ENCODE data around the gene POLR3E.

POLR3E gene

DNA sequence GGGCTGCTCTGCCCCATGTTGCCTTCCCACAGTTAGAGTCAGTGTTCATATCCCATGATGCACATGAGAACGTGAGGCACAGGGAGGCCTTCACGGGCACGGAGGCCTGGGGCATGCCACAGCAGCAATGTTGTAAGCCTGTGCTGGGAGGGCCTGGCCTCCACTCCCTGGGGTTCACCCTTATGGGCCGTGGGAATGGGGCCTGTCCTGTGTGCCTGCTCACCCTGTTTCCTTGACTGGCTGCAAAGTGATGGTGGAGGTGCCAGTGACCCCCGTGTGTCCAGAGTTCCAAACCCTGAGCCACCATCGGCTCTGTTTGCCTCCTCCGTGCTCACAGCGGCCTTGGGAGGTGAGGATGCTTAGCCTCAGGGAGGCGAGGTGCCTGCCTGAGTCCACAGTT is 9.6 kb downstream of the POLR3E start:
- in situ Hi-C loops (cut with MboI; ENCODE audit: low pct_unique_long_range_greater_than_20kb, low sequenced_read_pairs, unreplicated experiment) = no loop called here
- TF ChIP-seq, protein P1, sequence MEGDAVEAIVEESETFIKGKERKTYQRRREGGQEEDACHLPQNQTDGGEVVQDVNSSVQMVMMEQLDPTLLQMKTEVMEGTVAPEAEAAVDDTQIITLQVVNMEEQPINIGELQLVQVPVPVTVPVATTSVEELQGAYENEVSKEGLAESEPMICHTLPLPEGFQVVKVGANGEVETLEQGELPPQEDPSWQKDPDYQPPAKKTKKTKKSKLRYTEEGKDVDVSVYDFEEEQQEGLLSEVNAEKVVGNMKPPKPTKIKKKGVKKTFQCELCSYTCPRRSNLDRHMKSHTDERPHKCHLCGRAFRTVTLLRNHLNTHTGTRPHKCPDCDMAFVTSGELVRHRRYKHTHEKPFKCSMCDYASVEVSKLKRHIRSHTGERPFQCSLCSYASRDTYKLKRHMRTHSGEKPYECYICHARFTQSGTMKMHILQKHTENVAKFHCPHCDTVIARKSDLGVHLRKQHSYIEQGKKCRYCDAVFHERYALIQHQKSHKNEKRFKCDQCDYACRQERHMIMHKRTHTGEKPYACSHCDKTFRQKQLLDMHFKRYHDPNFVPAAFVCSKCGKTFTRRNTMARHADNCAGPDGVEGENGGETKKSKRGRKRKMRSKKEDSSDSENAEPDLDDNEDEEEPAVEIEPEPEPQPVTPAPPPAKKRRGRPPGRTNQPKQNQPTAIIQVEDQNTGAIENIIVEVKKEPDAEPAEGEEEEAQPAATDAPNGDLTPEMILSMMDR (IDR thresholded peaks at IDR 0.05; ENCODE audit: extremely low read depth, insufficient read depth, missing control alignments) = no peak
- no peak for DNase-seq (ENCODE audit: low spot score)

DNA sequence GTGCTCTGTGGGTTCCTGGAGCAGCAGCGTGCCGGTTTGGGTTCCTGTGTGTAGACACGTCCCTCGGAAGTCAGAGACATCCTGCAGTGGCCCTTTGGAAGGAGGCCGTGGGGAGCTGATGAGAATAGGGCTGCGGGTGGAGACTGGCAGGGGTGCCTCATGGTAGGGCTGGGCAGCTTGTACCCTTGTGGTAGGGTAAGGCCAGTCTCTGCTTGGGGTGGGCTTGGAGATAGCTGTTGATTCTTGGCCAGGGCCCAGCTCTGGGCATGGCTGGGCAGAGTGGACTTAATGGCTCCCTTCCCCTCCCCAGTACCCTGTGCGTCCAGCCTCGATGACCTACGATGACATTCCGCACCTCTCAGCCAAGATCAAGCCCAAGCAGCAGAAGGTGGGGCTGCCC is 10.6 kb downstream of the POLR3E start:
- DNase-seq (ENCODE audit: low spot score) = no peak
- TF ChIP-seq, protein P1 (IDR thresholded peaks at IDR 0.05; ENCODE audit: extremely low read depth, insufficient read depth, missing control alignments) = no peak
- in situ Hi-C loops (cut with MboI; ENCODE audit: low pct_unique_long_range_greater_than_20kb, low sequenced_read_pairs, unreplicated experiment) = no loop called here

DNA sequence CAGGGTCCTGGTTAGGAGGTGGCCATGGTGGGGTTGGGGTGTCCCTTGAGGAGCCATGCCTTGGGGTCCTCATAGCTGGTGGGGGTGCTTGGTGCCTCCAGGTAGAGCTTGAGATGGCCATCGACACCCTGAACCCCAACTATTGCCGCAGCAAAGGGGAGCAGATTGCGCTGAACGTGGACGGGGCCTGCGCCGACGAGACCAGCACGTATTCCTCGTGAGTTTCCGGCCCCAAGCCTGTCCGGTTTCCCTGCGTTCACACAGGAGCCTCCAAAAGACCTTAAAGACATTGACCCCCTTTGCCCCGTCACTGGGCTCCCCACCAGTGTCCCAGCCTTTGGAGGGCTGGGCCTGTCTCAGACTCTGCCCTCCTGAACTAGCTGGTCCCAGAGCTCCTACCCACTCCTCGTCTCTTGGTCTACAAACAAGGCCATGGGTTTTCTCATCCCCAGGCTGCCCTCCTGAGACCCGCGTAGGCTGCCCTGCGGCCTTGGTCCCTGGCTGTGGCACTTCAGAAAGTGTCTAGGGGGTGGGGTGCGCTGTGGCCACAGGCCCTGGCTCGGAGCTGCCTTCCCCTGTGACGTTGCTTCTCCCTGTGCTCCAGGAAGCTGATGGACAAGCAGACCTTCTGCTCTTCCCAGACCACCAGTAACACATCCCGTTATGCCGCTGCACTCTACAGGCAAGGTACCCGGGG is 11.8 kb downstream of the POLR3E start:
- no peak for DNase-seq (ENCODE audit: low spot score)
- TF ChIP-seq, protein P1 (IDR thresholded peaks at IDR 0.05; ENCODE audit: extremely low read depth, insufficient read depth, missing control alignments) = no peak
- in situ Hi-C loops (cut with MboI; ENCODE audit: low pct_unique_long_range_greater_than_20kb, low sequenced_read_pairs, unreplicated experiment) = no loop called here

DNA sequence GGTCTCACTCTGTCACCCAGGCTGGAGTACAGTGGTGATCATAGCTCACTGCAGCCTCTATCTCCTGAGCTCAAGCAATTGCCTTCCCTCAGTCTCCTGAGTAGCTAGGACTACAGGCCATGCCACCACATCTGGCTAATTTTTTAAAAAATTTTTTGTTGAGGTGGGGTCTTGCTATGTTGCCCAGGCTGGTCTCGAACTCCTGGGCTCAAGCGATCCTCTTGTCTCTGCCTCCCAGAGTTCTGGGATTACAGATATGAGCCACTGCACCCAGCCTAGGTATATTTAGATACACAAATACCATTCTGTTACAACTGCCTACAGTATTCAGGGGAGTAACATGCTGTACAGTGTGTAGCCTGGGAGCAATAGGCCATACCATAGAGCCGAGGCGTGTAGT is 14.3 kb downstream of the POLR3E start:
- DNase-seq (ENCODE audit: low spot score) = no peak
- TF ChIP-seq, protein P1 (IDR thresholded peaks at IDR 0.05; ENCODE audit: extremely low read depth, insufficient read depth, missing control alignments) = no peak
- in situ Hi-C loops (cut with MboI; ENCODE audit: low pct_unique_long_range_greater_than_20kb, low sequenced_read_pairs, unreplicated experiment) = no loop called here

DNA sequence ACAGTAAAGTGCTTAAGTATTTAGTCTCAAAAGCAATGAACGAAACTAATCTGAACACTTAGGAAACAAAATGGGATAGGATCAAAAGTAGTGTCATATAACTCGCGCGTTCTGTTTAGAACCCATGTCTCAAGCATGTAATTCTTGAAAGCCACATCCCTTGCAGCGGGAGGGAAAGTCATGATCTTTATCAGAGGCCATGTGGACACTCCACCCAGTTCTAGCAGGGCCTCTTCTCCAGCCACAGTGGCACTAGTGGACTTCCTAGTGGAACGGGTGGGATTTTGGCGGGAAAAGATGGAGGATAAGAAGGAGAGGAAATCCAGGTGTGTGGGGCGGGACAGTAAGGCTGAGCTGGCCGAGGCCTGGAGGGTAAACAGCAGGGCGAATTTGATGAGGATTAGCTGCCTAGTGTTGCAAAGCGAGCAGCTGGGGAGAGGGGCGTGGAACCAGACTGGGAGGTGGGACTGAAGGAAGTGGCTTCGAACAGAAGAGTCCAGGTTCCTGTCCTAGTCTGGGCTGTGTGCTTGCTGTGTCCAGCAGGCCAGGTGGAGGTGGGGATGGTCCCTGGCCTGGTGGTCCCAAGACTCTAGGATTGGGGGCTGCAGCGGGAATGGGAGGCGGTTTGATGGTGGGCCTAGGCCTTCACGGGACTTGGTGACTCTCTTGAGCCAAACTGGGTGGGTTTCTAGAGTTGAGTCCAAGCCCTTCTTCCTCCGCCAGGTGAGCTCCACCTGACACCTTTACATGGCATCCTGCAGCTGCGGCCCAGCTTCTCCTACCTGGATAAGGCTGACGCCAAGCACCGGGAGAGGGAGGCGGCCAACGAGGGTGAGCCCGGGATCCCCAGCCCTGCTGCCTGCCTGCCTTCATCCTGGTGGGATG is 15.9 kb downstream of the POLR3E start:
- TF ChIP-seq, protein P1 (IDR thresholded peaks at IDR 0.05; ENCODE audit: extremely low read depth, insufficient read depth, missing control alignments) = no peak
- in situ Hi-C loops (cut with MboI; ENCODE audit: low pct_unique_long_range_greater_than_20kb, low sequenced_read_pairs, unreplicated experiment) = no loop called here
- no peak for DNase-seq (ENCODE audit: low spot score)

DNA sequence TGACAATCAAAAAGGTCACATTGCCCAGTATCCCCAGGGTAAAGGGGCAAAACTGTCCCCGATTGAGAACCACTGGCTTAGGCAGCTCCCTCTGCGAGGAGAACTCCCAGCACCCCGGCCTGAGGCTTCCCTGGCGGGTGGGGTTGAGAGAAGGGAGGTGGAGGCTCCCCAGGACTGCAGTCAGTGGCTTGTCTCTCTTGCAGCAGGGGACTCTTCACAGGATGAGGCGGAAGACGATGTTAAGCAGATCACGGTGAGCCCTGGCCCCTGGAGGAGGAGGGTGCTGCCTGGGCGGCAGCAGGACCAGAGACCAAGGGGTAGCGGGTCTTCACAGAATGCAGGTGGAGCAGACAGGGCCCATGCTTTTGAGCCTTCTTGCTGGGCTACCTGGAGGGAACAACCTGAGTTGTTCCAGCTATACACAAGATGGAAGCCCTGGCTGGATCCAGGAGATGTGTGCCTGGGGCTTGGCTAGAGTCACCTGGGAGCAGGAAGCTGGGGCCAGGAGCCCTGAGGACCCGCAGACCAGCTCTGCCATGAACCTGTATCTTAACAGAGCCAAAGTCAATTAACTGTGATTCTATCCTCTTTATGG is 16.8 kb downstream of the POLR3E start:
- no peak for DNase-seq (ENCODE audit: low spot score)
- in situ Hi-C loops (cut with MboI; ENCODE audit: low pct_unique_long_range_greater_than_20kb, low sequenced_read_pairs, unreplicated experiment) = no loop called here
- TF ChIP-seq, protein P1 (IDR thresholded peaks at IDR 0.05; ENCODE audit: extremely low read depth, insufficient read depth, missing control alignments) = no peak

Data from GM13977 (cell line).